GM12878 (cell line): ENCODE data around the gene PIGL. TPM values are rescaled to one million over a fixed set of nuclear protein-coding genes. Genes with fewer than 3 reads are reported as not detected.
"Not testable (repeated sequence)": the region's sequence is repeated elsewhere in the genome, so short reads cannot be mapped to it uniquely, and the experiment has no call there.

Experiments
- ATAC-seq: fragments of 200-7000 bp; cut with Tn5 transposase; 3 replicates; pipeline ENCODE4 v1.9.1; 2020; ENCODE audit warnings: mild to moderate bottlenecking, moderate library complexity
- BruUV-seq: library from RNA; stranded (reverse); fragments of 400-500 nt; replicated peaks from 2 replicates; lab custom pipeline; 2021; lab: Mats Ljungman, UMichigan
- CTCF ChIA-PET: fragments of 300-600 bp; sonication (Branson Sonifier 250); formaldehyde crosslinking; extraction: SDS; loops from one replicate; lab custom pipeline; 2021; ENCODE audit warnings: inconsistent platforms; lab: Yijun Ruan, JAX
- POLR2A ChIA-PET: fragments of 350-600 bp; formaldehyde crosslinking; extraction: SDS; loops from one replicate; lab custom pipeline; 2021; ENCODE audit warnings: inconsistent platforms; lab: Charles Lee
- RAD21 ChIA-PET: fragments of 300-600 bp; sonication (Branson Sonifier 250); formaldehyde crosslinking; loops from one replicate; lab custom pipeline; 2023; ENCODE audit warnings: antibody characterized with exemption; ENCODE audit not compliant: unreplicated experiment; lab: Charles Lee
- SMC1A ChIA-PET: fragments of 300-600 bp; sonication (Branson Sonifier 250); formaldehyde crosslinking; loops from one replicate; lab custom pipeline; 2023; ENCODE audit not compliant: unreplicated experiment, uncharacterized antibody; lab: Charles Lee
- DNase-seq: peaks from one replicate; pipeline ENCODE4 v3.0.0-alpha.2; 2011; ENCODE audit warnings: low read depth, low spot score
- FAIRE-seq: peaks from 3 replicates; lab custom pipeline; 2011; peaks lifted over from hg19 to GRCh38; lab: Jason Lieb, UNC
- H2AFZ ChIP-seq: 2 replicates; pipeline ENCODE4 v1.6.0; 2011; ENCODE audit warnings: low read depth, low read length, control low read depth; ENCODE audit not compliant: control insufficient read depth
- H3K27ac ChIP-seq: 2 replicates; pipeline ENCODE4 v1.5.1; 2011; ENCODE audit warnings: control low read depth; ENCODE audit not compliant: control insufficient read depth, insufficient read depth
- H3K27me3 ChIP-seq, 2 experiments: replicated peaks in 1 of 2; 2 replicates each; pipeline versions ENCODE4 v1.6.0 to v1.6.1; 2011; ENCODE audit warnings: low read length in 1 of 2; ENCODE audit not compliant: control insufficient read depth in 2 of 2, insufficient read depth in 2 of 2
- H3K36me3 ChIP-seq, 2 experiments: 2 replicates each; pipeline ENCODE4 v1.5.1; 2011; ENCODE audit warnings: low read length in 1 of 2; ENCODE audit not compliant: control insufficient read depth in 2 of 2, insufficient read depth in 2 of 2
- H3K4me1 ChIP-seq: 2 replicates; pipeline ENCODE4 v1.6.1; 2011; ENCODE audit warnings: mild to moderate bottlenecking, low read length, moderate library complexity, mixed read lengths; ENCODE audit not compliant: control insufficient read depth, insufficient read depth
- H3K4me2 ChIP-seq: 2 replicates; pipeline ENCODE4 v1.6.0; 2011; ENCODE audit warnings: control low read depth; ENCODE audit not compliant: control insufficient read depth, insufficient read depth
- H3K4me3 ChIP-seq: fragments of 200-600 bp; sonication (generic); 2 replicates; pipeline ENCODE4 v1.5.1; 2016
- H3K79me2 ChIP-seq: 2 replicates; pipeline ENCODE4 v1.6.0; 2011; ENCODE audit warnings: low read length; ENCODE audit not compliant: control insufficient read depth, insufficient read depth
- H3K9ac ChIP-seq: 2 replicates; pipeline ENCODE4 v1.8.0; 2011; ENCODE audit warnings: low read length, control low read depth, mixed read lengths; ENCODE audit not compliant: control insufficient read depth, insufficient read depth
- H3K9me3 ChIP-seq: replicated peaks from 3 replicates; pipeline ENCODE4 v1.5.1; 2011; ENCODE audit warnings: mild to moderate bottlenecking, low read length; ENCODE audit not compliant: control insufficient read depth, insufficient read depth
- H4K20me1 ChIP-seq: 2 replicates; pipeline ENCODE4 v1.6.0; 2011; ENCODE audit not compliant: control insufficient read depth, insufficient read depth
- RAD21 ChIP-seq: IDR thresholded peaks from 2 replicates; pipeline ENCODE4 v1.6.1; 2011; ENCODE audit warnings: mild to moderate bottlenecking, low read depth, low read length, moderate library complexity; ENCODE audit not compliant: insufficient read depth
- WGBS: methylation state at CpG from one replicate; pipeline ENCODE4 v1.1.6; 2016; ENCODE audit warnings: low lambda C conversion rate; ENCODE audit not compliant: insufficient replicate concordance, insufficient coverage; ENCODE audit errors: missing lambda C conversion rate; 5-methylcytosine and 5-hydroxymethylcytosine counted together
- in situ Hi-C: fragments of 300-500 bp; cut with MboI; formaldehyde crosslinking; loops from 9 replicates; pipeline ENCODE4 v1.14.3; 2018; ENCODE audit warnings: mixed read lengths
- intact Hi-C: fragments of 100-400 bp; cut with micrococcal nuclease; formaldehyde crosslinking; loops from one replicate; pipeline ENCODE4 v1.14.2; 2022; ENCODE audit not compliant: unreplicated experiment
- polyA plus RNA-seq, 11 experiments: library from polyadenylated mRNA; depleted of rRNA in 4 of 11; unstranded in 6 of 11; stranded (reverse) in 5 of 11; fragments of >200 nt; fragmentation: Nextera tagmentation in 4 of 11; fragmentation: Illumina TruSeq in 1 of 11; extraction: Ambion mirVana in 4 of 11; extraction: Trizol in 1 of 11; gene quantifications; 1 replicate in 1 of 11; 2 replicates in 10 of 11; pipeline versions ENCODE4 v1.2.1 to v1.2.3, GENCODE V29; 2011 to 2016; ENCODE audit warnings: inconsistent platforms in 2 of 11, missing spikeins in 2 of 11, low read depth in 1 of 11
- total RNA-seq, 4 experiments: library from RNA; depleted of rRNA in 3 of 4; stranded (reverse); fragments of >200 nt in 3 of 4; fragmentation: Illumina TruSeq in 1 of 4; extraction: Trizol in 1 of 4; gene quantifications; 2 replicates each; pipeline versions ENCODE4 v1.2.1 to v1.2.3, GENCODE V29; 2013 to 2021
- TF ChIP-seq, protein P1 (sequence below): IDR thresholded peaks from 2 replicates; pipeline ENCODE4 v1.6.1; 2012; ENCODE audit warnings: mild to moderate bottlenecking, low read depth, low read length
- TF ChIP-seq, protein P2 (sequence below): fragments of 450-650 bp; IDR thresholded peaks from 2 replicates; pipeline ENCODE4 v1.6.1; 2016; ENCODE audit warnings: mild to moderate bottlenecking, moderate library complexity, borderline replicate concordance

Gene PIGL
- total and polyA plus RNA-seq, 10 of the 15 experiments (the other 5 are each of a cell fraction or from before 2014, with no cell fraction given): 25.9 to 52.5 (median 30.2) TPM

DNA sequence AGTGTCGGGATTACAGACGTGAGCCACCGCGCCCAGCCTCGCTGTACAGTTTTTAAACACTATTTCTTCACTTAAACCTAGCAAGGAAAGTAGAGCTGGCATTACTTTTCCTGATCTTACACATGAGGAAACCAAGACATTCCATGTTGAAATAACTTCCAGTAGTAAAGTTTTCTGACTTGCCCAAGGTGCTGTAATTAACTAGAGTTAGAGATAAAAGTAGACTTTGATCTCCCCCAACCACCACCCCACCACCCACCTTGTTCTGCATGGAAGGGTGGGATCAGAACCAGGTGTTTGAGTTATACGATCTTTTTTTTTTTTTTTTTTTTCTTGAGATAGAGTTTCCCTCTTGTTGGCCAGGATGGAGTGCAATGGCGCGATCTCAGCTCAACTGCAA is 89.2 kb downstream of the PIGL start (continued):
- TF ChIP-seq, protein P1, sequence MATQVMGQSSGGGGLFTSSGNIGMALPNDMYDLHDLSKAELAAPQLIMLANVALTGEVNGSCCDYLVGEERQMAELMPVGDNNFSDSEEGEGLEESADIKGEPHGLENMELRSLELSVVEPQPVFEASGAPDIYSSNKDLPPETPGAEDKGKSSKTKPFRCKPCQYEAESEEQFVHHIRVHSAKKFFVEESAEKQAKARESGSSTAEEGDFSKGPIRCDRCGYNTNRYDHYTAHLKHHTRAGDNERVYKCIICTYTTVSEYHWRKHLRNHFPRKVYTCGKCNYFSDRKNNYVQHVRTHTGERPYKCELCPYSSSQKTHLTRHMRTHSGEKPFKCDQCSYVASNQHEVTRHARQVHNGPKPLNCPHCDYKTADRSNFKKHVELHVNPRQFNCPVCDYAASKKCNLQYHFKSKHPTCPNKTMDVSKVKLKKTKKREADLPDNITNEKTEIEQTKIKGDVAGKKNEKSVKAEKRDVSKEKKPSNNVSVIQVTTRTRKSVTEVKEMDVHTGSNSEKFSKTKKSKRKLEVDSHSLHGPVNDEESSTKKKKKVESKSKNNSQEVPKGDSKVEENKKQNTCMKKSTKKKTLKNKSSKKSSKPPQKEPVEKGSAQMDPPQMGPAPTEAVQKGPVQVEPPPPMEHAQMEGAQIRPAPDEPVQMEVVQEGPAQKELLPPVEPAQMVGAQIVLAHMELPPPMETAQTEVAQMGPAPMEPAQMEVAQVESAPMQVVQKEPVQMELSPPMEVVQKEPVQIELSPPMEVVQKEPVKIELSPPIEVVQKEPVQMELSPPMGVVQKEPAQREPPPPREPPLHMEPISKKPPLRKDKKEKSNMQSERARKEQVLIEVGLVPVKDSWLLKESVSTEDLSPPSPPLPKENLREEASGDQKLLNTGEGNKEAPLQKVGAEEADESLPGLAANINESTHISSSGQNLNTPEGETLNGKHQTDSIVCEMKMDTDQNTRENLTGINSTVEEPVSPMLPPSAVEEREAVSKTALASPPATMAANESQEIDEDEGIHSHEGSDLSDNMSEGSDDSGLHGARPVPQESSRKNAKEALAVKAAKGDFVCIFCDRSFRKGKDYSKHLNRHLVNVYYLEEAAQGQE: no peak
- no peak for TF ChIP-seq RAD21
- TF ChIP-seq, protein P2, sequence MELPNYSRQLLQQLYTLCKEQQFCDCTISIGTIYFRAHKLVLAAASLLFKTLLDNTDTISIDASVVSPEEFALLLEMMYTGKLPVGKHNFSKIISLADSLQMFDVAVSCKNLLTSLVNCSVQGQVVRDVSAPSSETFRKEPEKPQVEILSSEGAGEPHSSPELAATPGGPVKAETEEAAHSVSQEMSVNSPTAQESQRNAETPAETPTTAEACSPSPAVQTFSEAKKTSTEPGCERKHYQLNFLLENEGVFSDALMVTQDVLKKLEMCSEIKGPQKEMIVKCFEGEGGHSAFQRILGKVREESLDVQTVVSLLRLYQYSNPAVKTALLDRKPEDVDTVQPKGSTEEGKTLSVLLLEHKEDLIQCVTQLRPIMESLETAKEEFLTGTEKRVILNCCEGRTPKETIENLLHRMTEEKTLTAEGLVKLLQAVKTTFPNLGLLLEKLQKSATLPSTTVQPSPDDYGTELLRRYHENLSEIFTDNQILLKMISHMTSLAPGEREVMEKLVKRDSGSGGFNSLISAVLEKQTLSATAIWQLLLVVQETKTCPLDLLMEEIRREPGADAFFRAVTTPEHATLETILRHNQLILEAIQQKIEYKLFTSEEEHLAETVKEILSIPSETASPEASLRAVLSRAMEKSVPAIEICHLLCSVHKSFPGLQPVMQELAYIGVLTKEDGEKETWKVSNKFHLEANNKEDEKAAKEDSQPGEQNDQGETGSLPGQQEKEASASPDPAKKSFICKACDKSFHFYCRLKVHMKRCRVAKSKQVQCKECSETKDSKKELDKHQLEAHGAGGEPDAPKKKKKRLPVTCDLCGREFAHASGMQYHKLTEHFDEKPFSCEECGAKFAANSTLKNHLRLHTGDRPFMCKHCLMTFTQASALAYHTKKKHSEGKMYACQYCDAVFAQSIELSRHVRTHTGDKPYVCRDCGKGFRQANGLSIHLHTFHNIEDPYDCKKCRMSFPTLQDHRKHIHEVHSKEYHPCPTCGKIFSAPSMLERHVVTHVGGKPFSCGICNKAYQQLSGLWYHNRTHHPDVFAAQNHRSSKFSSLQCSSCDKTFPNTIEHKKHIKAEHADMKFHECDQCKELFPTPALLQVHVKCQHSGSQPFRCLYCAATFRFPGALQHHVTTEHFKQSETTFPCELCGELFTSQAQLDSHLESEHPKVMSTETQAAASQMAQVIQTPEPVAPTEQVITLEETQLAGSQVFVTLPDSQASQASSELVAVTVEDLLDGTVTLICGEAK: no peak

GRCh38 chr17:16312061-16312460 is 95.1 kb downstream of the PIGL start:
- H3K9me3 ChIP-seq, in situ Hi-C loops, H3K36me3 ChIP-seq, BruUV-seq, H3K4me2 ChIP-seq, H3K4me1 ChIP-seq, H3K9ac ChIP-seq, RAD21 ChIA-PET, DNase-seq, POLR2A ChIA-PET, intact Hi-C loops, H3K27ac ChIP-seq, H3K27me3 ChIP-seq, H3K4me3 ChIP-seq, H4K20me1 ChIP-seq, H2AFZ ChIP-seq, ATAC-seq, H3K79me2 ChIP-seq, FAIRE-seq: not testable (repeated sequence)
- ChIA-PET CTCF (interaction anchor here (0.8 kb wide), 1 partner anchor 53 kb away, joined by 4 read pairs; no protein-coding TSS in a partner anchor), SMC1A (interaction anchor here (1.3 kb wide), 1 partner anchor 14 kb away, joined by 7 read pairs; no protein-coding TSS in a partner anchor)
- WGBS: 99% methylated on average over 18 of the region's 34 CpGs
